GM21526 (cell line): ENCODE results near the gene PLEKHB1.
A peak's percentile ranks its signal among the peaks of the same experiment; 100 is the strongest.

Source experiments
- ATAC-seq: cut with Tn5 transposase; IDR thresholded peaks from one replicate; pipeline ENCODE4 v1.9.1; 2021; ENCODE audit warnings: moderate library complexity; ENCODE audit not compliant: unreplicated experiment, low FRiP score

PLEKHB1 gene, protein sequence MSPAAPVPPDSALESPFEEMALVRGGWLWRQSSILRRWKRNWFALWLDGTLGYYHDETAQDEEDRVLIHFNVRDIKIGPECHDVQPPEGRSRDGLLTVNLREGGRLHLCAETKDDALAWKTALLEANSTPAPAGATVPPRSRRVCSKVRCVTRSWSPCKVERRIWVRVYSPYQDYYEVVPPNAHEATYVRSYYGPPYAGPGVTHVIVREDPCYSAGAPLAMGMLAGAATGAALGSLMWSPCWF

DNA sequence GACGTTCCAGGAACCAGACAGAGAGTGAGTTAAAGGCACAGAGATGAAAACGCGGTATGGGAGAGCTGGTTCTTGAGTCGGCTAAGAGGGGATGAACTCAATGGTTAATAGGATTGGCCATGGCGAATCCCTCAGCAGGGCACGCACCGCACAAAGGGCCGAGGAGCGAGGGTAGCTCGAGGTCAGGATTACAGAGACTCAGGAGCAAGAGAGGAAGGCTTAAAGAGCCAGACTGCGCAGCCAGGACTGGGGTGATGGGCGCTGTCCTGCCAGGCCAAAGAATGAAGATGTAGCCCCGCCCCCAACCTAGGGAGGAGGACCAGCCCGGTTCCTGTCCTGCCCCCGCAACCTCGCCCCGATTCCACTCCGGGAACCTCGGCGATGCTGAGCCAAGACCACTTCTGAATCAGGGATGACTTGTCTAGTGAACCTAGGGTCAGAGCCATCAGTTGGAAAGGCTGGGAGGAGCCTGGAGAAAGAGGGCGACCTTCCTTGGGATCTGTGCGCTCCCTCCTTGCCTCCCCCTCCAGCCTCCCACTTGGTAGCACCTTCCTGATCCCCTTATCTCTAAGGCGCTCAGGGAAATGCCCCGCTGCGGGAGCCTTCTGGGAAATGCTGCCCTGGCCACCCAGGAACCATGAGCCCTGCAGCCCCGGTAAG is at the start of gene PLEKHB1:
TSS of gene PLEKHB1 (plus strand) at position 610 of the 660 bp plus-strand sequence. CDS start at position 638, 28 bp downstream.
- ATAC-seq, result no peak

- no peak for ATAC-seq
Measured at GRCh38 chr11:73597336-73597955, 48.9 kb upstream of the PLEKHB1 start.

GRCh38 chr11:73597956-73598718 is 48.2 kb upstream of the PLEKHB1 start, which contains the start of gene FAM168A:
Gene FAM168A (minus strand): TSS chr11:73598112. CDS start chr11:73468474, 129,638 bp downstream.
- peak; percentile 92 for ATAC-seq

DNA sequence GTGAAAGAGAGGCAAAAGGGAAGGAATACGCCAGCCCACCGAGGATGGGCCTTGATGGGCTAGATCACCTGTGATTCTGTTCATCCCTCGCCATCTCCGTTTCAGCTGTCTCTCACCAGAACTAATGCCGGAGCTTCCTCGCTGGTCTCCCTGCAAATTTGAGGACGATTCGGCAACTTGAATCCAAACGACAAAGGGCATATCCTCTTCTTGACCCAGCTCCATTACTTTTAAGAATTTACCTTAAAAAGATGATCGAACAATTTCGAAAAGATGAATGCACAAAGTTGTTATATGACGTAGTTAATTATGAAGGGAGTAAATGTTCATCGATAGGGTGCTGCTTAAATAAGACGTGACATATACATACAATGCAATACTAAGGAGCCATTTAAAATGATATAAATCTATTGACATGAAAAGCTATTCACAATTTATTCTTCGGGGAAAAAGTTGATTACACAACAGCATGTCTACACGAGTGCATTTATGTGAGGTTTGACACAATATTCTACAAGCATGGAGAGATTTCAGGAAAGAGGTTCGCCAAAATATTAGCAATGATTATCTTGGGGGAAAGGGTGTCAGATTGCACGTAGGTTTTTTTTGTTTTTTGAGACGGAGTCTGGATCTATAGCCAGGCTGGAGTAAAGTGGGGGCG is 47.5 kb upstream of the PLEKHB1 start:
- ATAC-seq, result no peak

DNA sequence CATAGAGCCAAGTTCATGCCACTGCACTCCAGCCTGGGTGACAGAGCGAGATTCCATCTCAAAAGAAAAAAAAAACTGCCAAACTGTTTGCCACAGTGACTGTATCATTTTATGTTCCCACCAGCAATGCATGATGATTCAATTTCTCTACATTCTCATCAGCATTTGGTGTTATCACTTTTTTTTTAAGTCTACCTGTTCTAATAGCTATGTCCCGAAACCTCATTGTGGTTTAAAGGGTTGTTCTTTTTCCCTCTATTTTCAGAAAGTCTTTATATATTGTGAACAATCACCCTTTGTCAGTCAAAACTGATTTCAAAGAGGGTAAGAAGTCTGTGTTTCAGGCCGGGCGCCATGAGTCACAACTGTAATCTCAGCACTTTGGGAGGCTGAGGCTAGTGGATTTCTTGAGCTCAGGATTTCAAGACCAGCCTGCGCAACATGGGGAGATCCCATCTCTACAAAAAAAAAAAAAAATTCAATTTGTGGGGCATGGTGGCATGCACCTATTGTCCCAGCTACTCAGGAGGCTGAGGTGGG is 33.7 kb upstream of the PLEKHB1 start:
- no peak for ATAC-seq

DNA sequence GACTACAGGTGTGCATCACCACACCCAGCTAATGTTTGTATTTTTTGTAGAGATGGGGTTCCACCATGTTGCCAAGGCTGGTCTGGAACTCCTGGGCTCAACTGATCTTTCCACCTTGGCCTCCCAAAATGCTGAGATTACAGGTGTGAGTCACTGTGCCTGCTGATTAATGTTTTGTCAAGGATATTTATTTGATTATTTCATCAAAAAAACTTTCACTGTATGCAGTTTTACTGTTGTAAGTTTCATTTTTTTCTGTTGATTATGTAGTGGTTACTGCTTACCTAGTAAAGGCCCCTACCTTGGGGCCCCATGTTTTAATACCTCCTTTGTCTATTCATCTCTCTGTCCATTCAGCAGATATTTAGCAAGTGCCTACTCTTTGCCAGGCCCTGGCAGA is 31.8 kb upstream of the PLEKHB1 start:
- no peak for ATAC-seq

DNA sequence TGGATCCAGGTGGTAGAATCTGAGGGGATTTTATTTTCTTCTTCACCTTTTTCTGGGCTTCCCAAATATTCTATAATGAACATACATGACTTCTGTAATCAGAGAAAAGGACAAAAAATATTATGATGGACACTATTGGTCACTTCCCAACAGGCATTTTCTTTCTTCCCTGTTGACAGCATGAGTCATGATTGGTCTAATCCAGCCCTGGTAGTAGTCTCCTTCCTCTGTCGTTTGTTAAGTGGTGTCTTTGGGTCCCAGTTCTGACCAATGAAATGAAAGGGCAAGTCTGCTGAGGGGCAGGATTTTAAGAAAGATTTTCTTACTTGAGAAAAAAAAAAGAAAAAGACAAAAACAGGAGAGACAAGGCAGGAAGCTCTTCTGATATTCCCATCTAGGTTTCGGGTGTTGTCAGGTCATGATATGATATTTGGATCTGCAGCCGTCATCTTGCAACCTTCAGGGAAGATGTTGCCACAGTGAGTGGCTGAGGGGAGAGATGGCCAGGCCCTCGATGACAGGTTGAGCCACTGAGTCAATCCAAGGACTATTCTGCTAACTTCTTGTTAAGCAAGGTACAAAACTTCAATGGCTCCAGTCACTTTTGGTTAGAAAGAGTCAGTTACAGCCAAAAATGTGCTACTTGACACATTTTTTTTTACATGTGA is 23.3 kb upstream of the PLEKHB1 start:
- ATAC-seq, result no peak

GRCh38 chr11:73623686-73624085 is 22.7 kb upstream of the PLEKHB1 start:
- no peak for ATAC-seq

- no peak for ATAC-seq
Measured at GRCh38 chr11:73625696-73626318, 20.6 kb upstream of the PLEKHB1 start.

- no peak for ATAC-seq
Measured at GRCh38 chr11:73629907-73630306, 16.5 kb upstream of the PLEKHB1 start.

DNA sequence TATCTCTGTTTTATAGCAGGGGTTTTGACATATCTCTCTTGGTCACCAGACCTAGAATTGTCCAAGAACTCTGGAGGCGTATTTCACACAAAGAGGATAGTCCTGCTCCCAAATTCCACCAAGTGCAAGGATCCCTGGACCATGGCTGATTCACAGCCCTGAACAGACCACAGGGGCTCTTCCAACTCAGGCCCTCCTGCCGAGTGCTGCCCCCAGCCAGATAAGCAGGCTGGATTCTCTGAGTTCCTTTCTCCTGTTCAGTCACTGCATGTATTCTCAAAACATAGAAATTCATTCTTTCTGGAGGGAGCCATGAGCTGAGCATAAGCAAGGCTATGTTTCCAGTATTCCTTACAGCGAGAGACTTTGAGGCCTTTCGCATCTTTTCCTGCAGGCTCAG is 13.4 kb upstream of the PLEKHB1 start:
- no peak for ATAC-seq

DNA sequence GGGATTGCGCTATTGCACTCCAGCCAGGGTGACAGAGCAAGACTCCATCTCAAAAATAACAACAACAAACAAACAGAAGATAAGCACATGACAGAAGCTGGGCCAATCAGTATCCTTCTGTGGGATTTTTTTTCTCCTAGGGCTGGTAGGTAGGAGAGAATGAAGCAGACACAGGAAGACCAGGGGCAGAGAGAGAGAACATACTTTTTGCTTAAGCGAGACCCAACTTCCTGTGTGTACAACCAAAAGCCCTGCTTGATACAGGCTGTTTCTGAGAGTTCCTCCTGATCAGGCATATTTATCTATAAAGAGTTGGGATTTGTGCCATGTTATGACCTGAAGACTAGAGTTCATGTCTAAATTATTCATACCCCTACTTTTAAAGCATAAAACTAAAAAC is 12.4 kb upstream of the PLEKHB1 start:
- no peak for ATAC-seq

GRCh38 chr11:73635721-73636120 is 10.7 kb upstream of the PLEKHB1 start:
- no peak for ATAC-seq

- no peak for ATAC-seq
Measured at GRCh38 chr11:73636249-73636648, 10.1 kb upstream of the PLEKHB1 start.

- no peak for ATAC-seq
Measured at GRCh38 chr11:73637012-73637411, 9.4 kb upstream of the PLEKHB1 start.

DNA sequence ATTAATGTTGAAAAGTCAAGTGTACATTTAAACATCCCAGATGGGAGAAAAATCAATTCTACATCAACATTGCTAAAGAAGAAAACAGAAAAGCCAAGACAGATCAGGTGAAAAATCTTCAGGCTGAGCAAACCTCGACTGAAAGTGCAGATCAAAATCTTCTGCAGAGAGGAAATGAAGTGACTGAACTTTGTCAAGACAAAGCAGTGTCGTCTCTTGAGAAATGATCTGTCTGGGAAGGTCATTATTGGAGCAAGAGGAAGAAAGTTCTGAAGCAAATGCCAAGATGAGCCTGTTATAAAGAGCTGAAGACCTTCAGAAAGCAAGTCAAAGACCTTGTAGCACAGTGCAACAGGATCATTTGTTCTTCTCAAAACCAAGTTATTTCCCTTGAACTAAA is 5.8 kb upstream of the PLEKHB1 start:
- no peak for ATAC-seq

GRCh38 chr11:73641668-73642067 is 4.7 kb upstream of the PLEKHB1 start:
- no peak for ATAC-seq

DNA sequence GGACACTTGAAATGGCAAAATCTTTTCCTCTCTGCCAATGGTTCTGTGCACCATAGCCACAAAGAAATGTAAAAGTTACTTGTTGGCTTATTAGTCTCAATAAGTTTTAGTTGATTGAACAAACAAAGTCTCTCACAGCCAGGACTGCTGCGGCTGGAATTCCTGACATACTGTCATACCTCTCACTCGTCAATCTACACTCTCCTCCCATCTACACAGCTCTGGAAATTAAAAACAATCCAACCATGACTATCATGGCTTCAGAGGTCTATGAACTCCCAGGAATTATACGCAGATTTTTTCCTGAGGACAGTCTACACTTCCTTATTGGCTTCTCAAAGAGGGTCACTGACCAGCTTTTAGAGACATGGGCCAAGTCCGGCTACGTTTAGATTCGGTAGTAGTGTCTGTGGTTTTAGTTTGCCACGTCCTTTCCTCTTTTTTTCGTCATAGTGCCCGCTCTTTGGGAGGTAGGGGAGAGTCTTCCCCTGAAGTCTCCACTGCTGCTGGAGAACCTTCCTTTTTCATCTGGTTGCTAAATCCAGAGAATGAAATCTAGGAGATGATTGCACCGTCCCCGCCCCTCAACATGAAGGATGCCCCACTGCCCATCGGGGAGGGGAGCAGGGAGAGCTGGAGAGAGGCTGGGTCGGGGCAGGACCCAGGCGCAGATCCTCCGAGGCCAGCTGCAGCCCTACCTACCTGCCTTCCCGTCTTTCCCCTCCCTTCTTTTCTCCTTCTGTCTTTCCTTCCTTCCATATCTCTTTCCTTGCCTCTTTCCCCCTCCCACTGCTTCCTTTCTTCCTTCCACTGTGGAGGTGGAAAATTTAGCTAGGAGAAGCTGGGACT is 1.0 kb upstream of the PLEKHB1 start:
- ATAC-seq, result no peak
